ENCODE data around the gene KIAA0930.

DNA sequence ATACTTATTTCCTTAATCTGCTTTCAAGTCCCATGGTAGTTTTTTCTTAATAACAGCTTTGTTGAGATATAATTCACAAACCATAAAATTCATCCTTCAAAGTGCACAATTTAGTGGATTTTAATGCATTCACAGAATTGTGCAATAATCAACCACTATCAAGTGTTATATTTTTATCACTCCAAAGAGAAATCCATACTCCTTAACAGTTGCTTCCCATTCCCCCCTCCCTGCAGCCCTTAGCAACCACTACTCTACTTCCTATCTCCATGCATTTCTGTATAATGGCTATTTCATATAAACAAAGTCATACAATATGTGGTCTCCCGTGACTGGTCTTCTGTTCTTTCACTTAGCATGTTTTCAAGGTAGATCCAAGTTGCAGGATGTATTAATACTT is 95.8 kb downstream of the KIAA0930 start:
- TF ChIP-seq, protein P1, sequence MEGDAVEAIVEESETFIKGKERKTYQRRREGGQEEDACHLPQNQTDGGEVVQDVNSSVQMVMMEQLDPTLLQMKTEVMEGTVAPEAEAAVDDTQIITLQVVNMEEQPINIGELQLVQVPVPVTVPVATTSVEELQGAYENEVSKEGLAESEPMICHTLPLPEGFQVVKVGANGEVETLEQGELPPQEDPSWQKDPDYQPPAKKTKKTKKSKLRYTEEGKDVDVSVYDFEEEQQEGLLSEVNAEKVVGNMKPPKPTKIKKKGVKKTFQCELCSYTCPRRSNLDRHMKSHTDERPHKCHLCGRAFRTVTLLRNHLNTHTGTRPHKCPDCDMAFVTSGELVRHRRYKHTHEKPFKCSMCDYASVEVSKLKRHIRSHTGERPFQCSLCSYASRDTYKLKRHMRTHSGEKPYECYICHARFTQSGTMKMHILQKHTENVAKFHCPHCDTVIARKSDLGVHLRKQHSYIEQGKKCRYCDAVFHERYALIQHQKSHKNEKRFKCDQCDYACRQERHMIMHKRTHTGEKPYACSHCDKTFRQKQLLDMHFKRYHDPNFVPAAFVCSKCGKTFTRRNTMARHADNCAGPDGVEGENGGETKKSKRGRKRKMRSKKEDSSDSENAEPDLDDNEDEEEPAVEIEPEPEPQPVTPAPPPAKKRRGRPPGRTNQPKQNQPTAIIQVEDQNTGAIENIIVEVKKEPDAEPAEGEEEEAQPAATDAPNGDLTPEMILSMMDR (conservative IDR thresholded peaks at IDR 0.05; ENCODE audit: low read depth, low read length) = no peak
- TF ChIP-seq EZH2 (IDR thresholded peaks at IDR 0.05; ENCODE audit: borderline replicate concordance, low read depth, low read length, poor library complexity, severe bottlenecking) = no peak

Measured in A673 (cell line).